RWPE1 (cell line): ENCODE results near the gene SNED1.

Experiments
- CTCF ChIA-PET: fragments of 350-600 bp; sonication (Branson Sonifier 250); formaldehyde crosslinking; extraction: SDS; loops from one replicate; lab custom pipeline; 2021; lab: Yijun Ruan, JAX
- POLR2A ChIA-PET: fragments of 400-600 bp; formaldehyde crosslinking; extraction: SDS; loops from one replicate; lab custom pipeline; 2020; ENCODE audit warnings: antibody characterized with exemption; ENCODE audit not compliant: low non-redundant PET; lab: Yijun Ruan, JAX
- DNase-seq: peaks from one replicate; pipeline ENCODE4 v3.0.0; 2012; ENCODE audit warnings: low spot score
- H3K27ac ChIP-seq: fragments of 450-650 bp; 2 replicates; pipeline ENCODE4 v1.5.1; 2017
- CTCF ChIP-seq: fragments of 450-650 bp; conservative IDR thresholded peaks from 2 replicates; pipeline ENCODE4 v1.5.1; 2017; ENCODE audit warnings: low read depth, mild to moderate bottlenecking

Gene SNED1

GRCh38 chr2:241082341-241083090 is 84.1 kb downstream of the SNED1 start:
- TF ChIP-seq CTCF: no peak
- no peak for DNase-seq
- no peak overlapping the region for H3K27ac ChIP-seq
- POLR2A ChIA-PET: interaction anchor here (0.5 kb wide), 1 partner anchor 50 kb away, joined by 4 read pairs; no protein-coding TSS in a partner anchor
- CTCF ChIA-PET: interaction anchor here (0.6 kb wide), 3 partner anchors 45 to 868 kb away, joined by 3 read pairs; no protein-coding TSS in a partner anchor

- TF ChIP-seq CTCF: no peak
- H3K27ac ChIP-seq: no peak overlapping the region
- ChIA-PET CTCF (interaction anchor here (0.6 kb wide), 1 partner anchor 332 kb away, joined by 3 read pairs; no protein-coding TSS in a partner anchor), POLR2A (no interaction called here)
- DNase-seq: no peak
These were observed 84.6 kb downstream of the SNED1 start for GRCh38 chr2:241083091-241083415.

- ChIA-PET POLR2A (no interaction called here), CTCF (no interaction called here)
- no peak for TF ChIP-seq CTCF
- H3K27ac ChIP-seq: no peak overlapping the region
- no peak for DNase-seq
These were observed 86.5 kb downstream of the SNED1 start for GRCh38 chr2:241084856-241085444.

- TF ChIP-seq CTCF: no peak
- ChIA-PET CTCF (interaction anchor here (1.0 kb wide), 1 partner anchor 9 kb away, joined by 3 read pairs; no protein-coding TSS in a partner anchor), POLR2A (no interaction called here)
- no peak for DNase-seq
- H3K27ac ChIP-seq: no peak overlapping the region
These were observed 89.2 kb downstream of the SNED1 start for GRCh38 chr2:241087420-241088268.

GRCh38 chr2:241088376-241088775 is 90.0 kb downstream of the SNED1 start:
- TF ChIP-seq CTCF: no peak
- no peak overlapping the region for H3K27ac ChIP-seq
- ChIA-PET CTCF (interaction anchor here (1.0 kb wide), 1 partner anchor 10 kb away, joined by 3 read pairs; no protein-coding TSS in a partner anchor), POLR2A (no interaction called here)
- no peak for DNase-seq
